ENCODE results near the gene FNTB. TPM values are rescaled to one million over a fixed set of nuclear protein-coding genes. Genes with fewer than 3 reads are reported as not detected.

FNTB gene
- total RNA-seq, 1 experiment from 2014 or later = 35.3 TPM

DNA sequence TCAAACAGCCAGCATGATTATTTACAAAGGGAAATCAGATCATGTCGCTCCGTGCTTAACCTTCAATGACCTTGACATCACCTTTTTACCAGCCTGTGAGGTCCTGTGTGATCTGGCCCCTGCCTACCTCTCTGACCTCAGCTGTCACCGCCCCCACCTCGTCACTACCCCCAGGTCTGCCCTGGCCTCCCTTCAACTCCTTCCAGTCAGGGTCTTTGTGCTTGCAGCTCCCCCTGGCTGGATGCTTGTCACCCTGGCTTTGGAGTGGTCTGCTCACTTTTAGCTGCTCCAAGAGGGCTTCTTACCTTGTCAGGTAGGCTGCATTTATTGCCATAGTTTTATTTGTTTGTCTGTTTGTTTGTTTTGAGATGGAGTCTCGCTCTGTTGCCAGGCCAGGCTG, 123.8 kb downstream of the FNTB start:
- Histone ChIP-seq H3K4me1 (replicated peaks; ENCODE audit: insufficient read depth) (no peaks in the 10 kb centered on the region), H3K9me2 (ENCODE audit: insufficient read depth) (no peaks in the 10 kb centered on the region), H3K79me2 (ENCODE audit: low read depth) (no peaks in the 10 kb centered on the region), H3K4me2 (no peak overlapping the region), H3K4me3 (no peak overlapping the region), H4K20me1 (ENCODE audit: insufficient read depth) (no peaks in the 10 kb centered on the region), H3K27ac (no peak overlapping the region), H2AFZ (no peak overlapping the region), H3K36me3 (ENCODE audit: low read depth) (no peaks in the 10 kb centered on the region), H3K27me3 (ENCODE audit: insufficient read depth, low read depth) (no peaks in the 10 kb centered on the region), H3K9me3 (ENCODE audit: insufficient read depth, low read depth) (no peaks in the 10 kb centered on the region), H3F3A (ENCODE audit: insufficient read depth, low read depth) (no peaks in the 10 kb centered on the region)
- no peak for TF ChIP-seq EZH2 (IDR thresholded peaks at IDR 0.05; ENCODE audit: low read depth)
- TF ChIP-seq, protein P1, sequence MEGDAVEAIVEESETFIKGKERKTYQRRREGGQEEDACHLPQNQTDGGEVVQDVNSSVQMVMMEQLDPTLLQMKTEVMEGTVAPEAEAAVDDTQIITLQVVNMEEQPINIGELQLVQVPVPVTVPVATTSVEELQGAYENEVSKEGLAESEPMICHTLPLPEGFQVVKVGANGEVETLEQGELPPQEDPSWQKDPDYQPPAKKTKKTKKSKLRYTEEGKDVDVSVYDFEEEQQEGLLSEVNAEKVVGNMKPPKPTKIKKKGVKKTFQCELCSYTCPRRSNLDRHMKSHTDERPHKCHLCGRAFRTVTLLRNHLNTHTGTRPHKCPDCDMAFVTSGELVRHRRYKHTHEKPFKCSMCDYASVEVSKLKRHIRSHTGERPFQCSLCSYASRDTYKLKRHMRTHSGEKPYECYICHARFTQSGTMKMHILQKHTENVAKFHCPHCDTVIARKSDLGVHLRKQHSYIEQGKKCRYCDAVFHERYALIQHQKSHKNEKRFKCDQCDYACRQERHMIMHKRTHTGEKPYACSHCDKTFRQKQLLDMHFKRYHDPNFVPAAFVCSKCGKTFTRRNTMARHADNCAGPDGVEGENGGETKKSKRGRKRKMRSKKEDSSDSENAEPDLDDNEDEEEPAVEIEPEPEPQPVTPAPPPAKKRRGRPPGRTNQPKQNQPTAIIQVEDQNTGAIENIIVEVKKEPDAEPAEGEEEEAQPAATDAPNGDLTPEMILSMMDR (conservative IDR thresholded peaks at IDR 0.05) = no peak
- CTCF ChIA-PET = no interaction called here
- no peak for DNase-seq
- no TSS peak for BruUV-seq (replicated peaks)
- POLR2A ChIA-PET (ENCODE audit: unreplicated experiment) = no interaction called here
- intact Hi-C loops (cut with micrococcal nuclease; ENCODE audit: unreplicated experiment) = no loop called here

Small RNA genes within 50 kb of the gene (microRNA-seq; reads per million reads assigned to microRNA genes)
- not detected for gene MIR4706 (ENCODE audit: borderline number of aligned reads, borderline replicate concordance)

Other genes with a start within 250 kb of the FNTB start
- 0.50 and 1.5 TPM in 2 replicates for gene SPTB, start 107.0 kb upstream of the FNTB start, total RNA-seq (2021)
- gene CHURC1, start 72.4 kb upstream of the FNTB start, total RNA-seq (2021) = 88.1 and 91.8 TPM in 2 replicates
- gene GPX2, start 44.1 kb upstream of the FNTB start, total RNA-seq (2021) = 196 and 323 TPM in 2 replicates
- 52.9 and 74.9 TPM in 2 replicates for gene RAB15, start 14.6 kb upstream of the FNTB start, total RNA-seq (2021)
- 76.1 and 84.1 TPM in 2 replicates for gene MAX, start 115.6 kb downstream of the FNTB start, total RNA-seq (2021)

Measured in PC-9 (cell line).